Astrocyte (in vitro differentiated cells and primary cell): ENCODE results near the gene ODF2L. TPM values are rescaled to one million over a fixed set of nuclear protein-coding genes. Genes with fewer than 3 reads are reported as not detected.

Experiments
- DNase-seq: peaks from one replicate; pipeline ENCODE4 v3.0.0-alpha.2; 2010; ENCODE audit warnings: low read depth
- FAIRE-seq: peaks from 2 replicates; lab custom pipeline; 2011; peaks lifted over from hg19 to GRCh38; lab: Jason Lieb, UNC
- H2AFZ ChIP-seq: 2 replicates; pipeline ENCODE4 v1.6.0; 2012; ENCODE audit warnings: low read depth, low read length, inconsistent platforms
- H3K27ac ChIP-seq: 2 replicates; pipeline ENCODE4 v1.5.1; 2011; ENCODE audit warnings: low read depth, low read length, inconsistent platforms
- H3K27me3 ChIP-seq: 2 replicates; pipeline ENCODE4 v1.6.0; 2011; ENCODE audit warnings: low read length, inconsistent platforms; ENCODE audit not compliant: insufficient read depth
- H3K36me3 ChIP-seq: 2 replicates; pipeline ENCODE4 v1.5.1; 2011; ENCODE audit warnings: low read length, inconsistent platforms; ENCODE audit not compliant: insufficient read depth
- H3K4me1 ChIP-seq: 2 replicates; pipeline ENCODE4 v1.5.1; 2011; ENCODE audit warnings: low read length, inconsistent platforms; ENCODE audit not compliant: insufficient read depth
- H3K4me2 ChIP-seq: 2 replicates; pipeline ENCODE4 v1.6.0; 2012; ENCODE audit warnings: low read length, inconsistent platforms
- H3K4me3 ChIP-seq: 2 replicates; pipeline ENCODE4 v1.5.1; 2011; ENCODE audit warnings: low read depth, mild to moderate bottlenecking, low read length, inconsistent platforms; ENCODE audit not compliant: insufficient read depth
- H3K79me2 ChIP-seq: 2 replicates; pipeline ENCODE4 v1.6.0; 2012; ENCODE audit warnings: mild to moderate bottlenecking, low read length, inconsistent platforms; ENCODE audit not compliant: insufficient read depth
- H3K9ac ChIP-seq: 2 replicates; pipeline ENCODE4 v1.6.0; 2012; ENCODE audit warnings: mild to moderate bottlenecking, low read length, inconsistent platforms
- H3K9me3 ChIP-seq: 2 replicates; pipeline ENCODE4 v1.5.1; 2012; ENCODE audit warnings: low read depth, mild to moderate bottlenecking, low read length, inconsistent platforms; ENCODE audit not compliant: insufficient read depth
- H4K20me1 ChIP-seq: 2 replicates; pipeline ENCODE4 v1.6.0; 2012; ENCODE audit warnings: low read length, inconsistent platforms; ENCODE audit not compliant: insufficient read depth
- H3K27ac Mint-ChIP-seq: one replicate; pipeline ENCODE4 v1.8.0; 2021; ENCODE audit warnings: mild to moderate bottlenecking, mixed read lengths; ENCODE audit not compliant: unreplicated experiment
- H3K27me3 Mint-ChIP-seq: one replicate; pipeline ENCODE4 v1.8.0; 2021; ENCODE audit warnings: low read depth, mixed read lengths; ENCODE audit not compliant: unreplicated experiment
- H3K36me3 Mint-ChIP-seq: one replicate; pipeline ENCODE4 v1.8.0; 2021; ENCODE audit warnings: low read depth, mixed read lengths; ENCODE audit not compliant: unreplicated experiment
- H3K4me1 Mint-ChIP-seq: one replicate; pipeline ENCODE4 v1.8.0; 2021; ENCODE audit warnings: low read depth, mixed read lengths; ENCODE audit not compliant: unreplicated experiment
- H3K4me3 Mint-ChIP-seq: one replicate; pipeline ENCODE4 v1.8.0; 2021; ENCODE audit warnings: mild to moderate bottlenecking, moderate library complexity, mixed read lengths; ENCODE audit not compliant: unreplicated experiment
- H3K9me3 Mint-ChIP-seq: one replicate; pipeline ENCODE4 v1.8.0; 2021; ENCODE audit warnings: mild to moderate bottlenecking, mixed read lengths; ENCODE audit not compliant: unreplicated experiment
- EZH2 ChIP-seq: IDR thresholded peaks from 2 replicates; pipeline ENCODE4 v1.6.1; 2012; ENCODE audit warnings: mild to moderate bottlenecking, low read length, inconsistent platforms; ENCODE audit not compliant: insufficient read depth
- total RNA-seq: library from RNA; stranded (reverse); gene quantifications from 2 replicates; pipeline ENCODE4 v1.2.1, GENCODE V29; 2021
- TF ChIP-seq, protein P1 (sequence below): IDR thresholded peaks from 2 replicates; pipeline ENCODE4 v1.5.1; 2011; ENCODE audit warnings: low read depth, mild to moderate bottlenecking, inconsistent platforms, low read length, moderate library complexity; ENCODE audit not compliant: insufficient read depth

Gene ODF2L
- total RNA-seq, 1 donor from 2014 or later, result 44.7 TPM

DNA sequence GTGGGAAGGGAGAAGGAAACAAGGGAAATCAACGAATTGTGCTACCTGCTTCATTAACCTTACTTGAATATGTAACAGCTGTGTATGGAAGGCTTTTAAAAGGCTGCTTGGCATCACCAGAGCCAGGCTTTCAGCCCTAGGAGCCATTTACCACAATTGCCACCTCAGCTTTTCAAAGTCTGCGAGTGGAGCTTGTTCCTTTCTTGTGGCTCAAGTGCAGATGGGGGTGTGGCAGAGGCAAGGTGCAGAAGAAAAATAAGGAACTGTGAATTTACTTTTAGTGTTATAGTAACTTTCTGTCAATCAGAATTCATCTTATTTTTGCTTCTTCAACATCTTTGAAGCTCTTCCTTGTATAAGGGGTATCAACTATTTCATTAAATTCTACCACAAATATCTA is 45.5 kb upstream of the ODF2L start:
- Histone ChIP-seq H3K27me3 (no peaks in the 10 kb centered on the region), H3K9ac (no peak overlapping the region), H3K27ac (no peak overlapping the region), H3K79me2 (no peaks in the 10 kb centered on the region), H4K20me1 (no peaks in the 10 kb centered on the region), H3K4me2 (no peak overlapping the region), H2AFZ (no peak overlapping the region), H3K4me1 (no peaks in the 10 kb centered on the region), H3K9me3 (no peaks in the 10 kb centered on the region), H3K36me3 (no peaks in the 10 kb centered on the region), H3K4me3 (no peak overlapping the region)
- H3K27ac Mint-ChIP-seq, result no peak overlapping the region
- no peak for FAIRE-seq
- no peaks in the 10 kb centered on the region for H3K36me3 Mint-ChIP-seq
- peaks cover 3% of the 10 kb centered on the region for H3K4me1 Mint-ChIP-seq
- H3K9me3 Mint-ChIP-seq, result no peaks in the 10 kb centered on the region
- TF ChIP-seq, protein P1, sequence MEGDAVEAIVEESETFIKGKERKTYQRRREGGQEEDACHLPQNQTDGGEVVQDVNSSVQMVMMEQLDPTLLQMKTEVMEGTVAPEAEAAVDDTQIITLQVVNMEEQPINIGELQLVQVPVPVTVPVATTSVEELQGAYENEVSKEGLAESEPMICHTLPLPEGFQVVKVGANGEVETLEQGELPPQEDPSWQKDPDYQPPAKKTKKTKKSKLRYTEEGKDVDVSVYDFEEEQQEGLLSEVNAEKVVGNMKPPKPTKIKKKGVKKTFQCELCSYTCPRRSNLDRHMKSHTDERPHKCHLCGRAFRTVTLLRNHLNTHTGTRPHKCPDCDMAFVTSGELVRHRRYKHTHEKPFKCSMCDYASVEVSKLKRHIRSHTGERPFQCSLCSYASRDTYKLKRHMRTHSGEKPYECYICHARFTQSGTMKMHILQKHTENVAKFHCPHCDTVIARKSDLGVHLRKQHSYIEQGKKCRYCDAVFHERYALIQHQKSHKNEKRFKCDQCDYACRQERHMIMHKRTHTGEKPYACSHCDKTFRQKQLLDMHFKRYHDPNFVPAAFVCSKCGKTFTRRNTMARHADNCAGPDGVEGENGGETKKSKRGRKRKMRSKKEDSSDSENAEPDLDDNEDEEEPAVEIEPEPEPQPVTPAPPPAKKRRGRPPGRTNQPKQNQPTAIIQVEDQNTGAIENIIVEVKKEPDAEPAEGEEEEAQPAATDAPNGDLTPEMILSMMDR, result no peak
- TF ChIP-seq EZH2, result no peak
- H3K27me3 Mint-ChIP-seq, result peaks cover 16% of the 10 kb centered on the region
- no peak for DNase-seq
- no peak overlapping the region for H3K4me3 Mint-ChIP-seq

DNA sequence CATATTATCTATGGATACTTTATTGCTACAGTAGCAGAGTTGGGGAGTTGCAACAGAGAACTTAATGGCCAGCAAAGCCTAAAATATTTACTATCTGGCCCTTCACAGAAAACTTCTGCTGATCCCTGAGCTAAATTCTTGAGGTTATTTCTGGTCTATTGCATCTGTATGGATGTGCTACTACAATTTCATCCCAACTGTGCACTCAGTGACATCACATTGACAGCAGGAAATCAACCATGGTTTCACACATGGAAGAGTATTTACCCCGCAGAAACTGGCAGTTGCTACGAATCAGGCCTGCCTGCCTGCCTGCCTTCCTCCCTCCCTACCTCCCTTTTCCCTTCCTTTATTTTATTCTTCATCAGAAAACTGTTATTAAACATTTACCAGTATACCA is 39.9 kb upstream of the ODF2L start:
- no peak for TF ChIP-seq EZH2
- TF ChIP-seq, protein P1, result no peak
- H3K27me3 ChIP-seq, result no peaks in the 10 kb centered on the region
- Mint-ChIP-seq H3K4me3 (no peak overlapping the region), H3K27ac (no peak overlapping the region), H3K4me1 (no peaks in the 10 kb centered on the region), H3K36me3 (no peaks in the 10 kb centered on the region), H3K27me3 (peaks cover 16% of the 10 kb centered on the region), H3K9me3 (no peaks in the 10 kb centered on the region)
- no peaks in the 10 kb centered on the region for H3K36me3 ChIP-seq
- no peaks in the 10 kb centered on the region for H4K20me1 ChIP-seq
- H2AFZ ChIP-seq, result no peak overlapping the region
- no peaks in the 10 kb centered on the region for H3K4me1 ChIP-seq
- no peak for DNase-seq
- no peak overlapping the region for H3K27ac ChIP-seq
- no peak overlapping the region for H3K4me2 ChIP-seq
- no peak overlapping the region for H3K4me3 ChIP-seq
- no peak overlapping the region for H3K9ac ChIP-seq
- H3K9me3 ChIP-seq, result no peaks in the 10 kb centered on the region
- no peaks in the 10 kb centered on the region for H3K79me2 ChIP-seq
- no peak for FAIRE-seq

DNA sequence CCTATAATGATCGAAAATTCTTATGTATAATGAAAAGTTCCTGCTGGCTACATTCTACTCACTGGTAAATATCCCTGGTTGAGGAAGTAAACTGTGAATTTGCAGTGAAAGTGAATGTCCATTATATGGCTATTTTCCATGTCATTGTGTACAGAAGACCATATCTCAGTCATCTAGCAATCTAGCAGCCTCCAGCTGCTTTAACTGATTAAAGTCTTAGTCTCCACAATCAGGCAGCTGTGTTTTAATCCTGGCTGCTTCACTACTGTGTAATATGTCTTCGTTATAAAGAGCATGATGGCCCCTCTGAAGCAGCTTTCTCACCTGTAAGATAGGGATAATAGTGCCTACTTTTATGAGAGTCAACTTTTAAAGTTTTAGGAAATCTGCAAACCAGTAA is 39.2 kb upstream of the ODF2L start:
- H2AFZ ChIP-seq, result no peak overlapping the region
- no peak overlapping the region for H3K4me3 ChIP-seq
- Mint-ChIP-seq H3K27ac (no peak overlapping the region), H3K4me1 (no peaks in the 10 kb centered on the region), H3K4me3 (no peak overlapping the region), H3K9me3 (no peaks in the 10 kb centered on the region), H3K36me3 (no peaks in the 10 kb centered on the region), H3K27me3 (peaks cover 16% of the 10 kb centered on the region)
- H3K4me1 ChIP-seq, result peaks cover 4% of the 10 kb centered on the region
- H3K9ac ChIP-seq, result no peak overlapping the region
- no peaks in the 10 kb centered on the region for H3K79me2 ChIP-seq
- H3K4me2 ChIP-seq, result no peak overlapping the region
- DNase-seq (no peak), FAIRE-seq (no peak)
- H3K27ac ChIP-seq, result no peak overlapping the region
- no peaks in the 10 kb centered on the region for H3K36me3 ChIP-seq
- no peaks in the 10 kb centered on the region for H3K27me3 ChIP-seq
- H4K20me1 ChIP-seq, result no peaks in the 10 kb centered on the region
- no peak for TF ChIP-seq EZH2
- TF ChIP-seq, protein P1, result no peak
- H3K9me3 ChIP-seq, result no peaks in the 10 kb centered on the region
